Fibroblast of upper back skin (primary cell): ENCODE results near the gene AHSA1.
"Not testable (repeated sequence)": the region's sequence is repeated elsewhere in the genome, so short reads cannot be mapped to it uniquely, and the experiment has no call there.

Experiments used
- DNase-seq: peaks from one replicate; pipeline ENCODE4 v3.0.0-alpha.2; 2013

The AHSA1 gene

DNA sequence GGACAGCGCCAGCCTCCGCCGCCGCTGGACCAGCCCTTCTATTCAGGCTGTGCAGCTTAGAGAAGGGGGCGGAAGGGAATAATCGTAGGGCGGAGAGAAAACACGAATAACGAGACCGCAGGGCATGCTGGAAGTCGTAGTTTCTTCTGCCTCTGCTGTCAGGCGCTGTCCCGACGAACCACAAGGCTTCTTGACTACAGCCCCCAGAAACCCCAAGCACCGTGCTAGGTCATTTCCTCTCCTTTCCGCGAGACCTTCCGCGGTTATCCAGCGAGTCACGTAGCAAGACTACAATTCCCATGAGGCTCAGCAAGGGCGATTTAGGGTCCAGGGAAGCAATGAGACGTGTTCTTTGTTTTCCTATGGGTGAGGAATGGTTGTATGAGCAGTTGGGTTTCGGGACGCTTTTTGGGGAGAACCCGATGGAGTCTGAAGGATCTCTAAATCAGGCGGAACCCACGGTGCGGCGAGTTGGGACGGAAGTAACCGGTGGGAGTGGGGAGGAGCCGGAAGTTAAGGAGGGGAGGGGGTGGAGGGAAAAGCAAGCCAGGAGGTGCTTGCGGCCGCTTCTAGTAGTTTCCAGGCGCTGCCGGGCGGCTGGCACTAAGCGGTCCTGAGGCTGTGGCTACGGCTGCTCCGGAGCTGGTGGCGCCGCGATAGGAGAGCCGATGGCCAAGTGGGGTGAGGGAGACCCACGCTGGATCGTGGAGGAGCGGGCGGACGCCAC lies at the start of gene AHSA1, which contains the start of gene VIPAS39:
TSS of gene AHSA1 (plus strand) at position 572 of the 727 bp plus-strand sequence. CDS start at position 669, 97 bp downstream.
TSS of gene VIPAS39 (minus strand) at position 80 of the 727 bp plus-strand sequence. CDS start 3,499 bp downstream, outside the sequence.
- peak; percentile 99 for DNase-seq

DNA sequence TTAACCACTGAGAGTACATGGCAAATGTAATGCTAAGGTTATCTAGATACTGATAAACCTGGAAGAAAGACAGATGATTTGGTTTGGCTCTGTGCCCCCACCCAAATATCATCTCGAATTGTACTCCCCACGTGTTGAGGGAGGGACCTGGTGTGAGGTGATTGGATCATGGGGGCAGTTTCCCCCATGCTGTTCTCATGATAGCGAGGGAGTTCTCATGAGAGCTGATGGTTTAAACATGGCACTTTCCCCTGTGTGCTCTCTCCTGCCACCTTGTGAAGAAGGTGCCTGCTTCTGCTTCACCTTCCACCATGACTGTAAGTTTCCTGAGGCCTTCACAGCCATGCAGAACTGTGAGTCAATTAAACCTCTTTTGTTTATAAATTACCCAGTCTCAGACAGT lies 48.8 kb upstream of the AHSA1 start:
- DNase-seq = no peak

- not testable (repeated sequence) for DNase-seq
Observed at GRCh38 chr14:77415403-77416030, 42.4 kb upstream of the AHSA1 start.

DNA sequence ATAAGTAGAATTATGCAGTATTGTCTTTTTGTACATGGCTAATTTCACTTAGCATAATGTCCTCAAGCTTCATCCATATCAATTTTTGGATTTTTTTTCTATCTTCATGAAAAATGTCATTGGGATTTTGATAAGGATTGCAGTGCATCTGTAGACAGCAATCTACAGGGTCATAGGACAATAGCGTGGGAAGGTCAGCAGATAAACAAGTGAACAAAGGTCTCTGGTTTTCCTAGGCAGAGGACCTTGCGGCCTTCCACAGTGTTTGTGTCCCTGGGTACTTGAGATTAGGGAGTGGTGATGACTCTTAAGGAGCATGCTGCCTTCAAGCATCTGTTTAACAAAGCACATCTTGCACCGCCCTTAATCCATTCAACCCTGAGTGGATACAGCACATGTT lies 41.8 kb upstream of the AHSA1 start:
- DNase-seq = not testable (repeated sequence)

GRCh38 chr14:77416836-77417235 lies 41.1 kb upstream of the AHSA1 start:
- DNase-seq = no peak

GRCh38 chr14:77421201-77421600 lies 36.7 kb upstream of the AHSA1 start:
- DNase-seq = peak; percentile 43

GRCh38 chr14:77423423-77423822 lies 34.5 kb upstream of the AHSA1 start, which contains the start of gene NOXRED1:
NOXRED1 (minus strand) TSS chr14:77423523; CDS start chr14:77422889, 634 bp downstream.
- DNase-seq = no peak

GRCh38 chr14:77424862-77425261 lies 33.0 kb upstream of the AHSA1 start:
- no peak for DNase-seq

DNA sequence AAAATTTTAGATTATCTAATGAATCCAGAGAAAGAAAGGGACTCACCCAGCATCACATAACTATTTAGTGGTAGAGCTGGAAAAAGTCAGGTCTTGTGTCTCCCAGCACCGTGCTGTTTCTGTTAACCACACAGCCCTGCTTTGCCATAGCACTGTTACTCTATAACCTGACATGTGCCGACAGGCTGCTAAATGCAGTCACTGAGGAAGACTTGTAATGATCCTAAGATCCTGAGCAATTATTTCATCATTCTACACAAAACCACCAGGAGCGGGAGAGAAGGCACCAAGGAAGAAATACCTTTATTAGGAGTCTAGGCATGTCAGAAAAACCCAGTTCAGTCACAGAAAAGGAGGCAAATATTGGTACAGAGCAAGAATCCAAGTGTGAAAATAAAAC lies 31.5 kb upstream of the AHSA1 start:
- no peak for DNase-seq

- DNase-seq = peak; percentile 22
Observed at GRCh38 chr14:77436042-77436441, 21.9 kb upstream of the AHSA1 start.

- no peak for DNase-seq
Observed at GRCh38 chr14:77438596-77438995, 19.3 kb upstream of the AHSA1 start.

DNA sequence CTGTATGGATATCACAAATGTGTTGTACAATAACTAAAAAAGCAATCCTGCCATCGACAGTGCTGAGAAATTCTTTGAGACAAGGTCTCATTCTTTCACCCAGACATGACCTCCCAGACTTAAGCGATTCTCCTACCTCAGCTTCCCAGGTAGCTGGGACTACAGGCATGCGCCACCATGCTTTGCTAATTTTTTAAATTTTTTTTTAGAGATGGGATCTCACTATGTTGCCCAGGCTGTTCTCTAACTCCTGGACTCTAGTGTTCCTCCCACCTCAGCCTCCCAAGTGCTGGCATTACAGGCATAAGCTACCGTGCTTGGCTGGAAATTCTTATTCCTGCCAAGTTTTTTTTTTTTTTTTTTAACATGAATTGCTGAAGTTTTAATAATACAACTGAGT lies 18.0 kb upstream of the AHSA1 start:
- DNase-seq = no peak

- no peak for DNase-seq
Observed at GRCh38 chr14:77442196-77442595, 15.7 kb upstream of the AHSA1 start.

- no peak for DNase-seq
Observed at GRCh38 chr14:77455966-77456640, 1.8 kb upstream of the AHSA1 start.

GRCh38 chr14:77457115-77457521 lies 775 bp upstream of the AHSA1 start:
- DNase-seq = no peak

DNA sequence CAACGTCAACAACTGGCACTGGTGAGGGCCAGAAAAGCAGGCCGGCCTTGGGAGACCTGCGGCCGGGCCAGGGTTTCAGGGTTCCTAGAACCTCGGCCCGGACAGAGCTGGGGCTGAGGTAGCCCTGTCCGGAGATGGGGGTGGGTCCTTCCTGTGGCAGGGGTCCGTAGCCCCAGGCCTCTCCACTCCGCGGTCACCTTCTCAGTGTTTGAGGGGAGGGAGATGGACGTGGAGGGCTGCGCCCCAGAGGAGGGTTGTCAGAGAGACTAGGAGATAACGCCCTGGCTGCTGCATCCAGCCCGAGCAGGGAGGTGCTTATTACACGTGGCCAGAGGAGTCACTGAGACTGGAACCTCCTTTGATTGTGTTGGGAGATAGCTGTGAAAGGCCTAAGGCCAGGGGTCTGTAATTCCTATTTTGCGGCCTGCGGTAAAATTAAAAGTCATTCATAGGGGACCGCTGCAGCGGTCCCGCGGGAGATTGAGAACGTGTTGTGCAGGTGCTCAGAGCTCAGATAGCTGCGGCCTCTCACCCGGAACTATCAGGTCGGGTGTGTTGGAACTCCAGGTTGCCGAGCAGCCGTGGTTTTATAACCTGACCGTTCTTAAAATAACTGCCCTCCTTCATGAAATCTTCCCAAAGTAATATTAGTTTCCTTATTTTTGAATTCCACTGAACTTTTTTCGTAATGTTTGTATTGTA lies 507 bp downstream of the AHSA1 start:
- DNase-seq = peak; percentile 11

DNA sequence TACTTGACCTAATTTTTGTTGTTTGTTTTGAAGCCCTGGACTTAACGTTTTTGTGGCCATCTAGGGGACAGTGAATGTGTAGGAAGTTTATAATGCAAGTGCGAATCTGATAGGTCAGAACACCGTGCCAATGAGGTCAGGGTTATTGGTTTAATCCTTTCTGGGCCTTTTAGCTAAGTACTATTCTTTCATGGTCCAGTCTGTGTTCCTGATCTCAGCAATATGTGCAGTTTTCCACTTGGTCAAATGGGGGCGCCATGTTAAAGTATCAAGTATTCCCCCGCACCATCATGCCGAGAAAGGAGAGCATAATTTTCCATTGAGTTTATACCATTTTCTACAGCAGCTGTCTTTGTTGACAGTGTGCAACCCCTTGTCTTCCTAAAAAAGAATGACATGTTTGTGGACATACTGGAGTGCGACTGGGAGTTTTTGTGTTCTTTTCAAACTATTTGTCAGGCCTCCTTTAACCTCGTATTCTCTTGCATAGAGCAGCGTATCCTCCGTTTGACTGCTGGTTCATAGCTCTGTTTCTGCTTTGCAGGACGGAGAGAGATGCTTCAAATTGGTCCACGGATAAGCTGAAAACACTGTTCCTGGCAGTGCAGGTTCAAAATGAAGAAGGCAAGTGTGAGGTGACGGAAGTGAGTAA lies 1.3 kb downstream of the AHSA1 start:
- peak; percentile 67 for DNase-seq

GRCh38 chr14:77467801-77468200 lies 9.9 kb downstream of the AHSA1 start:
- no peak for DNase-seq

- no peak for DNase-seq
Observed at GRCh38 chr14:77469067-77469505, 11.2 kb downstream of the AHSA1 start.

DNA sequence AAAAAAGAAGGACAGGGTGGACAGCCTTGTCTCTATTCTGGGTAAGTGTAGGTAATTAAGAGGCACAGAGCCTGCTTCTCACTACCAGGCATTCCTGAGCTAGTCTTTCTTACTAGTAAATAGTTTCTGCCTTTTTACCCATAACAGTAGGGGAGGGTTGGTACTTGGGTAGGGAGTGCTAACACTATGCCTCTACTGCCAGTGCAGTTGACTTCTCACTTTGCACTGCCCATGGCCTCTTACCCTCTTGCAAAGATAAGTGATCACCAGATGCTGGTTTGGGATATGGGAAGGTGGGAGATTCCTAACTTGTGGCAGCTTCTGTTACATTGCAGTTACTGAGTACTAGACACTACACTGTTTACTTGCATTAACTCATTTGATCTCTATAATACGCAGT lies 11.6 kb downstream of the AHSA1 start:
- DNase-seq = no peak

GRCh38 chr14:77470224-77470870 lies 12.5 kb downstream of the AHSA1 start:
- no peak for DNase-seq

GRCh38 chr14:77473921-77474320 lies 16.0 kb downstream of the AHSA1 start:
- DNase-seq = no peak
